Smooth muscle cell (in vitro differentiated cells): Measurements from ENCODE around the gene MARF1. TPM values are rescaled to one million over a fixed set of nuclear protein-coding genes. Genes with fewer than 3 reads are reported as not detected.

ENCODE experiments used
- DNase-seq: peaks from one replicate; lab custom pipeline; 2025; ENCODE audit not compliant: unreplicated experiment; lab: John Stamatoyannopoulos, UW
- H2AFZ ChIP-seq: fragments of 200-600 bp; sonication (generic); 2 replicates; pipeline ENCODE4 v1.6.0; 2016; ENCODE audit warnings: antibody characterized with exemption, low read depth, mild to moderate bottlenecking
- H3F3A ChIP-seq: fragments of 200-600 bp; sonication (generic); 2 replicates; pipeline ENCODE4 v1.6.0; 2017; ENCODE audit warnings: antibody characterized with exemption, low read depth
- H3K27ac ChIP-seq: fragments of 200-600 bp; sonication (generic); 2 replicates; pipeline ENCODE4 v1.5.1; 2016; ENCODE audit warnings: low read depth, mild to moderate bottlenecking
- H3K27me3 ChIP-seq: fragments of 200-600 bp; sonication (generic); 2 replicates; pipeline ENCODE4 v1.6.1; 2016; ENCODE audit warnings: low read depth, mild to moderate bottlenecking
- H3K36me3 ChIP-seq: fragments of 200-600 bp; sonication (generic); 2 replicates; pipeline ENCODE4 v1.5.1; 2016; ENCODE audit warnings: low read depth
- H3K4me1 ChIP-seq: fragments of 200-600 bp; sonication (generic); 2 replicates; pipeline ENCODE4 v1.5.1; 2016; ENCODE audit warnings: low read depth
- H3K4me2 ChIP-seq: fragments of 200-600 bp; sonication (generic); 2 replicates; pipeline ENCODE4 v1.6.0; 2016; ENCODE audit warnings: mild to moderate bottlenecking
- H3K4me3 ChIP-seq: fragments of 200-600 bp; sonication (generic); 2 replicates; pipeline ENCODE4 v1.5.1; 2016; ENCODE audit warnings: mild to moderate bottlenecking
- H3K79me2 ChIP-seq: fragments of 200-600 bp; sonication (generic); 2 replicates; pipeline ENCODE4 v1.6.0; 2016; ENCODE audit warnings: low read depth, mild to moderate bottlenecking
- H3K9ac ChIP-seq: fragments of 200-600 bp; sonication (generic); 2 replicates; pipeline ENCODE4 v1.6.0; 2016; ENCODE audit warnings: low read depth
- H3K9me3 ChIP-seq: fragments of 200-600 bp; sonication (generic); replicated peaks from 2 replicates; pipeline ENCODE4 v1.5.1; 2016; ENCODE audit warnings: low read depth
- H4K20me1 ChIP-seq: fragments of 200-600 bp; sonication (generic); 2 replicates; pipeline ENCODE4 v1.6.0; 2016; ENCODE audit warnings: low read depth
- WGBS: methylation state at CpG from one replicate; pipeline ENCODE4 v1.1.7; 2016; ENCODE audit warnings: low lambda C conversion rate; 5-methylcytosine and 5-hydroxymethylcytosine counted together
- polyA plus RNA-seq: library from polyadenylated mRNA; unstranded; fragments of >200 nt; fragmentation: Nextera tagmentation; extraction: Ambion mirVana; gene quantifications from 2 replicates; pipeline ENCODE4 v1.2.1, GENCODE V29; 2016
- total RNA-seq: library from RNA; depleted of rRNA; stranded (reverse); fragments of >200 nt; gene quantifications from 2 replicates; pipeline ENCODE4 v1.2.3, GENCODE V29; 2014
- TF ChIP-seq, protein P1 (sequence below): fragments of 200-600 bp; sonication (generic); IDR thresholded peaks from 2 replicates; pipeline ENCODE4 v1.5.1; 2017; ENCODE audit warnings: borderline replicate concordance, mild to moderate bottlenecking, antibody characterized with exemption; ENCODE audit not compliant: insufficient read depth, poor library complexity, severe bottlenecking

MARF1 gene
- total and polyA plus RNA-seq, 2 experiments from 2014 or later: 6.0 to 19.1 TPM

DNA sequence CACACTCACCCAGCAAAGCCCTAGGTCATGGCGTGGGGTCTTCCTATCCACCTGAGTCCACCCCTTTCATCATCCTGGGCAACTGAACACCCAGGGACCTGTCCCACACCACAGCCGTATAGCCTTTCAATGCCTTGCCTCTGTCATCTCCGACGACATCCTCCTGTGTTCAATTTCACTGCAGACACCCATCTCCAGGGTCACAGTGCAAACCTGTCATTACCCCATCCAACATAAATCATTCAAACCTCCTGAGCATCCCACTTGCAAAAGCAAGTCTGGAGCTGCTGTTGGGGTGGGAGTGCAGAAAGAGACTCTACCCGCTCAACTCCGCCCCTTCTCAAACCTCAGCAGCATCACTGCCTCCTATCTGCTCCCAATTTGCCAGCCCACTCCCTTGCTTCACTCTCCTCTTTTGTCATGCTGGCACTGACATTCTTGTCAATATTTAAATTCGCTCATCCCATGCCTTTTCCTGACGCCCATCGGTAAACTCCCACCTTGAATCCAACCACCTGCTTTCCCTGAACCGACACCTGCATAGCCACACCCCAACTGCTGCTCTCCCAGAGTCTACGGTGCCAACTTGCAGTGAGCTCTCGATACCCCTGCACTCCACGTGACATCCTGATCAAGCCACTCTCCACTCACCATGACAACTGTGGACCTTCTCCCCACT lies 37.0 kb downstream of the MARF1 start:
- Histone ChIP-seq H3K4me3 (no peak overlapping the region), H2AFZ (no peak overlapping the region), H3K9me3 (no peaks in the 10 kb centered on the region), H3K4me1 (no peaks in the 10 kb centered on the region), H3K4me2 (no peak overlapping the region), H3K79me2 (no peaks in the 10 kb centered on the region), H3K9ac (no peak overlapping the region), H4K20me1 (peaks cover 26% of the 10 kb centered on the region), H3K36me3 (peaks cover 29% of the 10 kb centered on the region), H3K27me3 (no peaks in the 10 kb centered on the region), H3F3A (no peaks in the 10 kb centered on the region), H3K27ac (no peak overlapping the region)
- TF ChIP-seq, protein P1, sequence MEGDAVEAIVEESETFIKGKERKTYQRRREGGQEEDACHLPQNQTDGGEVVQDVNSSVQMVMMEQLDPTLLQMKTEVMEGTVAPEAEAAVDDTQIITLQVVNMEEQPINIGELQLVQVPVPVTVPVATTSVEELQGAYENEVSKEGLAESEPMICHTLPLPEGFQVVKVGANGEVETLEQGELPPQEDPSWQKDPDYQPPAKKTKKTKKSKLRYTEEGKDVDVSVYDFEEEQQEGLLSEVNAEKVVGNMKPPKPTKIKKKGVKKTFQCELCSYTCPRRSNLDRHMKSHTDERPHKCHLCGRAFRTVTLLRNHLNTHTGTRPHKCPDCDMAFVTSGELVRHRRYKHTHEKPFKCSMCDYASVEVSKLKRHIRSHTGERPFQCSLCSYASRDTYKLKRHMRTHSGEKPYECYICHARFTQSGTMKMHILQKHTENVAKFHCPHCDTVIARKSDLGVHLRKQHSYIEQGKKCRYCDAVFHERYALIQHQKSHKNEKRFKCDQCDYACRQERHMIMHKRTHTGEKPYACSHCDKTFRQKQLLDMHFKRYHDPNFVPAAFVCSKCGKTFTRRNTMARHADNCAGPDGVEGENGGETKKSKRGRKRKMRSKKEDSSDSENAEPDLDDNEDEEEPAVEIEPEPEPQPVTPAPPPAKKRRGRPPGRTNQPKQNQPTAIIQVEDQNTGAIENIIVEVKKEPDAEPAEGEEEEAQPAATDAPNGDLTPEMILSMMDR: no peak
- DNase-seq: no peak
- whole genome bisulfite sequencing: 92% methylated on average over 13 of the region's 13 CpGs

DNA sequence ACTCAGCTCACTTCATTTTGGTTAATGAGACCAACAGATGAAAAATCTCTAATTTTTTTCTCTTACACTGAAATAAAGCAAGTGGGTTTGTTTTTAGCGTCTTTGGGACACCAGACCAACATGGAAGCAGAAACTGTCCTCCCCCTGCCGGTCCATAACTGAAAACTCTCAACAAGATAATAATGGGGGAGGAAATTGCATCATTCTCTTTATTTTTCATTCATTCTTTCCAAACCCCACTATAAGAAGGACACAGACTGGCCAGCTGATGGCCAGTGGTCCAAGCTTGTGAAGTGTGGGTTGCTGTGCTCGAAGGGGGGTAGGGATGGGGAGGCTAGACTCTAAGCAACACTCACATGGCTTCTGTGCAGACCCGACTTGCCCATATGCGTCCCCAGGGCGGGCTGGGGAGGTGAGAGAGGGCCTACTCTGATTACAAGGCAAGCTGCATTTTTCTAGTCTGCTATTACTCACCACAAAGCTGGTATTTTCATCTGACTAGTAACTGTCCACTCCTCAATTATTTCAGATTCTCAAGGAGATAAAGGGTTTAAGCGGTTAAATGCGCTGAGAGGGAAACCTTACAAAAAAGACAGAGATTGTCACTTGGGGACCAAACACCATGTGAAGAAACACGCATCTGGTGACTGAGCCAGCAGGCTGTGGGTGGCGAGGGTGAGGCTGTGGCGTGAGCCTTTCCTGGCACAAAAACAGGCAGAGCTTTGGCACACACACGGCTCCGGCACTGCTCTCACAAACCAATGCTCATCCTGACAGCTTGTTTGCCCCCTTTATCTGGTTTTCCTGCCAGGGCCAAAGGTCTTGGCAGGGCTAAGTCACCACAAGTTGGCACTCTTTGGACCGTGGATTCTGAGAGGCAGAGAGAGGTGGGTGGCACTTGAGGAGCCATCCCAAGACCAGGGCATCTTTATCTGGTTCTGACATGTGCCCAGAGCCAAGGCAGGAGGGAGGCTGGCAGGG lies 38.2 kb downstream of the MARF1 start:
- Histone ChIP-seq H3K27me3 (no peaks in the 10 kb centered on the region), H3K4me2 (no peak overlapping the region), H2AFZ (no peak overlapping the region), H3K4me3 (no peak overlapping the region), H3K79me2 (no peaks in the 10 kb centered on the region), H3K27ac (no peak overlapping the region), H3K9ac (no peak overlapping the region), H3F3A (no peaks in the 10 kb centered on the region), H4K20me1 (peaks cover 26% of the 10 kb centered on the region), H3K9me3 (no peaks in the 10 kb centered on the region), H3K36me3 (peaks cover 24% of the 10 kb centered on the region), H3K4me1 (no peaks in the 10 kb centered on the region)
- TF ChIP-seq, protein P1: no peak
- 86% methylated on average over 14 of the region's 14 CpGs for WGBS
- no peak for DNase-seq

DNA sequence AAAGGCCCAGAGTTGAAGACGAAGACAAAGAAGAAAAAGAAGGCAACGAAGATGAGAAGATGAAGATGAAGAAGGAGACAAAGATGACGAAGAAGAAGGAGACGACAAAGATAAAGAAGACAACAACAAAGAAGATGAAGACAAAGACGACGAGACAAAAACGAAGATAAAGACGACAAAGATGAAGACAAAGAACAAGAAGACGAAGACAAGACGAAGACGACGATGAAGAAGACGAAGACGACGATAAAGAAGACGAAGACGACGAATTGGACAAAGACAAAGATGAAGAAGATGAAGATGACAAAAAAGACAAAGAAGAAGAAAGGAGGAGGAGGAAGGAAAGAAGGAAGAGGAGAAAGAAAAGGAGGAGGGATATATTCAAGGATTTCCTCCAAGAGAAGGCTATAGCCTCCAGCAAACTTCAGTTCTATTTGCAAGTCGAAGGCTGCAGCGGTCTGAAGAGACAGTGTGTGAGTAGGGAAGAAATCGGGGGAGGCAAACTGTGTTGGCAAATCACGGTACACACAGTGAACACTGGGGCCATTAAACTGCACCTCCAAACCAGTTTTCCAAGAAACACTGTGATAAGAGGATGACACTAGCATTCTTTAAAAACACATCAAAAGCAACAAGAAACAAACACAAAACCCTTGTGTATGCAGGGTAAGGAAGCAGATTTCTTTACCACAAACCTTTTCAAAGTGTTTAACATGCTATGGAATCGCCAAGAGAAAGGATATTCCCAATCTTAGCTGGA lies 40.5 kb downstream of the MARF1 start:
- no peak overlapping the region for H2AFZ ChIP-seq
- no peak for DNase-seq
- H3K9me3 ChIP-seq: no peaks in the 10 kb centered on the region
- no peaks in the 10 kb centered on the region for H3K4me1 ChIP-seq
- H3K27ac ChIP-seq: no peak overlapping the region
- H3K4me2 ChIP-seq: no peak overlapping the region
- TF ChIP-seq, protein P1: no peak
- peaks cover 12% of the 10 kb centered on the region for H3K36me3 ChIP-seq
- peaks cover 26% of the 10 kb centered on the region for H4K20me1 ChIP-seq
- no peaks in the 10 kb centered on the region for H3K27me3 ChIP-seq
- no peak overlapping the region for H3K9ac ChIP-seq
- no peaks in the 10 kb centered on the region for H3K79me2 ChIP-seq
- H3K4me3 ChIP-seq: no peak overlapping the region
- no peaks in the 10 kb centered on the region for H3F3A ChIP-seq
- 92% methylated on average over 23 of the region's 23 CpGs for WGBS
